C1 segment of cervical spinal cord (tissue), 14 donors: ENCODE measurements around the gene SNTB2.
"Not testable (repeated sequence)": the region's sequence is repeated elsewhere in the genome, so short reads cannot be mapped to it uniquely, and the experiment has no call there.

Experiments used
- DNase-seq, 14 donors: peaks; one replicate each; lab custom pipeline; 2025; lab: John Stamatoyannopoulos, UW

SNTB2 gene

DNA sequence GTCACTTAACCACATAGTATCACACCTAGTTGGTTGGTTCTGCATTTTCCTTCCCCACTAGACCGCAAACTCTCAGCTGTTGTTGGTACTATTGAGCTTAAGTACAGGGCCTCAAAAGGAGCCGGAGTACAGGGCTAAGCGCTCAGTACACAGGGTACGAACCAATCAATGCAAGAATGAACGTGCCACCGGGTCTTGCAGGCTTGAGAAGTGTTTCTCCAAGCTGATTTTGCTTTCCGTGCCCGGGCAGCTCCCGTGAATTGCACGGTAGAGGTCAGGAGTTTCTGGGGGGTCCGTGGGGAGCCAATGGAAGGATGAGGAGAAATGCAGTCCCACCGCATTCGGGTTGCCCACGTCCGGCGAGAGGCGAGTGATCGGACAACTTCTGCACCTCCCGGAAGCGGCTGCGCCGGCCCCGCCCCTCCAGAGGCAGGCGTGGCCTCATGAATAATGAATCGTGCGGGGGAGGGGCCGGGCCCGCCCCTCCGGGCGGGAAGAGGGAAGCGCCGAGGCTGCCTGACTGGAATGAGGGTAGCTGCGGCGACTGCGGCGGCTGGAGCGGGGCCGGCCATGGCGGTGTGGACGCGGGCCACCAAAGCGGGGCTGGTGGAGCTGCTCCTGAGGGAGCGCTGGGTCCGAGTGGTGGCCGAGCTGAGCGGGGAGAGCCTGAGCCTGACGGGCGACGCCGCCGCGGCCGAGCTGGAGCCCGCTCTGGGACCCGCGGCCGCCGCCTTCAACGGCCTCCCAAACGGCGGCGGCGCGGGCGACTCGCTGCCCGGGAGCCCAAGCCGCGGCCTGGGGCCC is at the start of gene SNTB2:
SNTB2 (plus strand) TSS at position 523 of the 804 bp plus-strand sequence; CDS start at position 526, 3 bp downstream.
- DNase-seq, result peak; percentile 15 to 89 (median 76)

DNA sequence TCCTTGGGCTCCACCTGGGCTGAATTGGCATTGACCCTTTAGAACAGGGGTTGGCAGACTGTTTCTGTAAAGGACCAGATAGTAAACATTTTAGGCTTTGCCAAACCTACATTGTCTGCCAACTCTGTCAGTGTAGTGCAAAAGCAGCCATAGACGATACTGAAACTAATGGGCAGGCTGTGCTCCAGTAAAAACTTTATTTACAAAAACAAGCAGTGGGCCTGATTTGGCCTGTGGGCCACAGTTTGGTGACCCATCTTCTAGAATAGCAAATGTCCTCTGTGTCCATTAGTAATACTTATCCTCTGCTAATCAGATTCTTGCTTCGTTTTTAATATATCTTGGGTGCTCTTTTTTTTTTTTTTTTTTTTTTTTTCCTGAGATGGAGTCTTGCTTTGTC is 48.4 kb upstream of the SNTB2 start:
- no peak for DNase-seq

DNA sequence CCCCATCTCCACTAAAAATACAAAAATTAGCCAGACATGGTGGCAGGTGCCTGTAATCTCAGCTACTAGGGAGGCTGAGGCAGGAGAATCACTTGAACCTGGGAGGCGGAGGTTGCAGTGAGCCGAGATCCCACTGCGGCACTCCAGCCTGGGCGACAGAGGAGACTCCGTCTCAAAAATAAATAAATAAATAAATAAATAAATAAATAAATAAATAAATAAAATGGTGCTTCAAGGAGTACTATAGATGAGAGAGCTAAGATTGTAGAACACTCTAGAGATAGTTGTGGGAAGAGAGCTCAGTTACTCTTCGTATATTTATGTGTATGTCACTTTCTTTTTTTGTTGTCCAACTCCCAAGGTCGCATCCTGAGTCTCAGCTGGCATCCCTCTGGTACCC is 47.5 kb upstream of the SNTB2 start:
- DNase-seq, result not testable (repeated sequence)

DNA sequence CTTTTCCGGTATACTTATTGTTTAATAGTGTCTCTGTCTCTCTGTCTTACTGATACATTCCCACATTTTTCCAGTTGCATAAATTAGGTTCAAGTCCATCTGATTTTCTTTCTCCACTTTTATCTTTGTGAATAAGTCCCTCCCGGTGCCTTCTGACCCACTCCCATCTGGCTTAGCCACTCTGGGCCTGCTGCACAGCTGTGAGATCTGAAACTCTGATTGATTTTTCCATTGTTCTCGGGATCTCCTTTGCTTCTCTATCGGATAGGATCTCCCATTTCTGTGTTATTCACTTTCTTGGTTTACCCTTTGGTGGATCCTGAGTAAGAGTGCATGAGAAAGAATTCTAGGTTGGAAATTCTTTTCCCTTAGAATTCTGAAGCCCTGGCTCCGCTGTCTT is 46.0 kb upstream of the SNTB2 start:
- DNase-seq, result no peak

DNA sequence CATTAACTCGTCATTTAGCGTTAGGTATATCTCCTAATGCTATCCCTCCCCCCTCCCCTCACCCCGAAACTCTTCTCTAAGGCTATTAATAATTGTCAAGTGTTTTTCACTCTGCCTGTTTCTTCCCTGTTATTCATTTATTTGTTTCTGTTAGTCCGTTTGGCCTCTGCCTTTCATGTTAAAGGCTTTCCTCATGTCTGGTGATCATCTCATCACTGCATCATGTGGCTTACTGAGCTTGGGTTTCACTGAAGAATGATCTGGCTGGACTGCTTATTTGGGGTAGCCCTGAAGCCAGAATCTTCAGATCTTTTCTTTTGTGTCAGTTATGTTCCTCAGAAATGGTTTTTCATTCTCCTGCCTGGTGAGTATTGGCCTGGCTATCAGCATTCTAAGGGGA is 45.0 kb upstream of the SNTB2 start:
- DNase-seq, result no peak

DNA sequence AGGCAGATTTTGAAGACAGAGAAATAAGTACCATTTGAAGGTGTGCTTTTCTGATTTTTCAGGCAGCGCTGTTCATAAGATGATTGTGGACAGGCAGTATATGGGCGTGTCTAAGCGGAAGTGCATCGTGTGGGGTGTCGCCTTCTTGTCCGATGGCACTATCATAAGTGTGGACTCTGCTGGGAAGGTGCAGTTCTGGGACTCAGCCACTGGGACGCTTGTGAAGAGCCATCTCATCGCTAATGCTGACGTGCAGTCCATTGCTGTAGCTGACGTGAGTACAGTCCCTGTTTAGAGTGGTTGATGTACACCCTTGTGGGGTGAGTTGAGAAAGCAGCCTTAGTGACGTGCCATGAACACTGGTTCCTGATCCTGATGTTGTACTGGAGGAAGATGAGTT is 43.8 kb upstream of the SNTB2 start:
- no peak for DNase-seq

DNA sequence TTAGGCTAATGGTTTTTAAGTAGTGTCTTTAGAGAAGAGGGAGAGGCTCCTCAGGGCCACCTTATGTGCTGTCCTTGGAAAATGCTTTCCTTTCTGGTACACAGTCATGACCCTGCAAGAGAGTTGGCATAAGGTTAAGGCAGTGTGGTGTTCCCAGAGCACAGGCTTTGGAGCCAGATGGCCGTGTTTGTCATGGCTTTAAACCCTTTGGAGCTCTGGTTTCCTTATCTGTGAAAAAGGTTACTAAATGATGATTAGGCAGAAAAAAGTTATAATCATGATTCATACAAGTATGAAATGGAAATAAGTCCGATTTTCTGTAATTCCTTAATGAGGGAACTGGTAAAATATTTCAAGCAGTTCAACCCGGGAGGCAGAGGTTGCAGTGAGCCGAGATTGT is 41.3 kb upstream of the SNTB2 start:
- DNase-seq, result no peak

DNA sequence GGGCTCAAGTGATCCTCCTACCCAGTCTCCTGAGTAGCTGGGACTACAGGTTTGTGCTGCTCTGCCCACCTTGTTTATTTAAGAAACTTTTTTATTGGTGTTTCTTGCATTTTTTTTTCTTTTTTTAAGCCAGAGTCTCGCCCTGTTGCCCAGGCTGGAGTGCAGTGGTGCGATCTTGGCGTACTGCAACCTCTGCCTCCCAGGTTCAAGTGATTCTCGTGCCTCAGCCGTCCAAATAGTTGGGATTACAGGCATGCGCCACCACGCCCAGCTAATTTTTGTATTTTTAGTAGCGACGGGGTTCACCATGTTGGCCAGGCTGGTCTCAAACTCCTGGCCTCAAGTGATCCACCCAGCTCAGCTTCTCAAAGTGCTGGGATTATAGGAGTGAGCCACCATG is 37.3 kb upstream of the SNTB2 start:
- DNase-seq, result not testable (repeated sequence)

DNA sequence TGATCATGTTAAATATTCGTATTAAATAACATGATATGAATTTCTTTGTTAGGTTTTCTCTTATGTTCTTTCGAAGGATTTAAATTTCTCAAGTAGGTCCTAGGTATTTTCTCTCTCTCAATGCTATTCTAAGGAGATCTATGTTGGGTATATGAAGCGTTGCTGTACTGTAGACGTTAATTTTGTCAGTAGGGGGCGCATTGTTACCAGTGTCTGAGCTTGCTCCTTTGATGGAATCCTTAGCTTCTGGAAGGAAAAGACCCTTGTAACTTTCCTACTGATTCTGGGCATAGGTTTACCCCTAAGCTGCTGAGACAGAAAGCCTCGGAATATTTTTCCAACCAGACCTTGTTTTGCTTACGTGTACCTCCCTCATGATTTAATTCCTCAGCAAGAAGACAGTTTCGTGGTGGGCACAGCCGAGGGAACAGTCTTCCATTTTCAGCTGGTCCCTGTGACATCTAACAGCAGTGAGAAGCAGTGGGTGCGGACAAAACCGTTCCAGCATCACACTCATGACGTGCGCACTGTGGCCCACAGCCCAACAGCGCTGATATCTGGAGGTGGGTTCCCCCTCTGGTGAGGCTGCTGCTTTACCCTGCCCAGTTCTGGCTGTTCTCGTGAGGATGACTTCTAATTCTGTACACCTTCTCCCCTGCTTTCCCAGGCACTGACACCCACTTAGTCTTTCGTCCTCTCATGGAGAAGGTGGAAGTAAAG is 36.7 kb upstream of the SNTB2 start:
- DNase-seq, result peak in 5 of 14 donors; percentile 1 to 8 (median 4)

DNA sequence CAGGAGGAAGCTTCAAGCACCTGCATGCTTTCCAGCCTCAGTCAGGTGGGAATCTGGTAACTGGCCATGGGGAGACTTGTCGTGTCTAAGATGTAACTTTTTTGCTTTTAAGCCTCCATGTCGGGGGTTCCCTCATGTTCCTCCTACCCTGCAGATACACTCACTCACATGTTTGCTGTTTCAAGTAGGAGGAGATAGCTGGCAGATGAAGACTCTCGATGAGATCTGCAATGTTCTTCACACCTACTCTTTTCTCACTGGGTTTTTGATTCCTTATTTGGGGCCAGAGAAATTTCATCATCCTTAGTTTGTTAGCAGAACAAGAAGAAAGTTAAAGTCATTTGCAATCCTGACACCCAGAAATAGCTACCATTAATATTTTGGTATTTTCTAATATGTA is 29.8 kb upstream of the SNTB2 start:
- no peak for DNase-seq

DNA sequence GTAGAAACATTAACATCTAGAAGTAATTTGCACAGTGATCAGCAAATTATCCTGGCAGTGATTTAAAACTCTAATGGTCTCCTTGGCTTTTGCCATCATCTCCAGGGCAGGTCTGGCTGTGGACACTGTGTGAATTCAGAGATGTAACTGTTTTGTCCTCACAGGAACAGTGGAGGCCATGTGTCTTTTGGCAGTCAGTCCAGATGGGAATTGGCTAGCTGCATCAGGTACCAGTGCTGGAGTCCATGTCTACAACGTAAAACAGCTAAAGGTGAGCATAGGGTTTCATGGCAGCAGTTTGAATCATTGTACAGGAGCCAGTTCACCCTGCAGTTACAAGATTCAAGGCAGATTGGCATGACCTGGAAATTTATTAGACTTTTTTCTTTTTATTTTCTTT is 26.8 kb upstream of the SNTB2 start:
- DNase-seq, result no peak

DNA sequence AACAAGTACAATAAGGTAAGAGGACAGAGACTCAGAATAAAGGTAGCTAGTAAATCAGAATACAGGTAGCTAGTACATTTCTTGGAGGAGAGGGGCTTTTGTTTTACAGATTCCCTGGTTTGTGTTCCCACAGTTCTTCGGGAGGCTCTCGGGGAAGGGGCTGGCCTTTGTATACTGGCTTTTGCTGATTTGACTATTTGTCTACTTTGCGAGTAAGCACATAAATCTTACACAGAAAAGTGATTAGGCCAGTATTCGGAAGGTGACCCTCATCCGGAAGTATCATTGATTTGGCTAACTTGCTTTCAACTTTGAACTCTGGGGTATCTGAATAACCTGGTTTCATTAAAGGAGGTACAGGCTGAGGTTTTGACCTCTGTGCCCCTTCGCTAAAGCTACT is 21.4 kb upstream of the SNTB2 start:
- DNase-seq, result no peak

DNA sequence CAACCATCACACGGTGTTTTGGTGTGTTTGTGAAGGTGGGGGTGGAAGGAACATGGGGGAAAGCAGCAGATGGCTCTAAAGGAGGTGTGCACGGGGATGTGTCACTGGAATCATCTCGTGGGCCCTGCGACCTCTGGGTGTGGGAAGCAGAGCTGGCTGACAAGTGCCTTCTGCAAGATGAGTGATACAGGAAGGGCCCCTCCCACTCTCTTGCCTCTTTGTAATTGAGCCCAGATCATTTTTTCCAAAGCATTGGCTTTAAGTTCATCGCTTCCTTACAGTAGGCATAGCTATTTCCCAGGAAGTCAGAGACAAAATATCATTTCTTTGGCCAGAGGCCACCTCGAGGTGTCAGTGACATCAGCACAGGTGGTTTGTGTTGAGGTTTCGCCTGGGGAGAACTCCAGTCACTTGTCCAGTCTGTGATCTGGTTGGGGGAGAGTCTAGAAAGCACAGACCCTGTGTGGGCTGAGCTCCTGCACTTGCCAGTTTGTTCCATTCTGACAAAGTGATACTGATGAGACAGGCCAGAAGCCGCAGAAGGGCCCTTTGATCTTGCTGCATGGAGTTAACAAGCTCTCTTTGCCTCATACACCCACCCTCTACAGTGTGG is 20.6 kb upstream of the SNTB2 start:
- no peak for DNase-seq

DNA sequence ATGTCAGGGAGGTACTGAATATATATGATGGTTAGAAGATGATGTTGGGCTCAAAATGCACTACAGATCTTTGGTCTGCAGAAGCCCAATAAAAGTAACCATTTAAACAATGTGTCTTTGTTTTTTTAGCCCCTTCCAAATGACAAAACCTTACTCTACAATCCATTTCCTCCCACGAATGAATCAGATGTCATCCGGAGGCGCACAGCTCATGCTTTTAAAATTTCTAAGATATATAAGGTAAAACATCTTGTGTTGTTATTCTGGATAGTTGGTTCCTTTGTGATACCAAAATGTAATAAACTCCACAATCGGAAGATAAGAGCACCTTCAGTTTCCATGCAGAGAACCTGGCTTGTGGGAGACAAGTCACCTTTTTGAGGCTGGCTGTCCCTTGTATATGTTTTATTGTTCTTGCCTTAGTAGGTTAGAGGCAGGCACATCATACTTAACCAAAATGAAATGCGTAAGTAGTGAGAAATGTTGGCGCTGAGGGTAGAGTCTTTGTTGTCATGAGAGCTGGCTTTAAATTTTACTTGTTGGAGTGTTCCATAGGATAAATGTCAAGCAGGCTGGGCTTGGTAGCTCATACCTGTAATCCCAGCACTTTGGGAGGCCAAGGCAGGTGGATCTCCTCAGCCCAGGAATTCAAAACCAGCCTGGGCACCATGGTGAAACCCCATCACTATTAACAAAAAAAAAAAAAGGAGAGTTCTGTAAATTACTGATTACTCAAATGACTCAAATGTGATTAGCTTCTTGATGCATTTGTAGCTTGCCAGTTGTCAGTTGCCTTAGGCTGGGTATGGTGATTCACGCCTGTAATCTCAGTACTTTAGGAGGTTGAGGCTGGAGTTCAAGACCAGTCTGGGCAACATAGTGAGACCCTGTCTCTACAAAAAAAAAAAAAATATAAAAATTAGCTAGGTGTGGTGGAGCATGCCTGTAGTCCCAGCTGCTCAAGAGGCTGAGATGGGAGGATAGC is 19.7 kb upstream of the SNTB2 start:
- no peak for DNase-seq

DNA sequence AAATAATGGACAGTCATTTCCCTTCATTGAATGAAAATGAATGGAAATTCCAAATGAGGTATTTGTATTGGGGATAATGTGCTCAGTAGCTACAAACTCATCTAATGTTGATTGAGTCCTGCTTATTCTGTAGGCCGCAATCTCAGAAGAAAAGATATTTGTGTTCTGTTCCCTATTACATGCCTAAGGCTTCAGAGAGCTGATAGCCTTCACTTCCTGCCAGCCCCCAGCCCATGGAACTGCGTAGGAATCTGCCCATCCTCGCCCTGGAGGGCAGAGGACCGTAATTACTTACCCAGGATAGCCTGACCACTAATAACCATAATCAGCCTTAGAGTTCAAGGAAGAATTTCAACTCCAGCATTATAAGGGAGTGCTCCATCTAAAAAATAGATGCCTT is 17.9 kb upstream of the SNTB2 start:
- no peak for DNase-seq

DNA sequence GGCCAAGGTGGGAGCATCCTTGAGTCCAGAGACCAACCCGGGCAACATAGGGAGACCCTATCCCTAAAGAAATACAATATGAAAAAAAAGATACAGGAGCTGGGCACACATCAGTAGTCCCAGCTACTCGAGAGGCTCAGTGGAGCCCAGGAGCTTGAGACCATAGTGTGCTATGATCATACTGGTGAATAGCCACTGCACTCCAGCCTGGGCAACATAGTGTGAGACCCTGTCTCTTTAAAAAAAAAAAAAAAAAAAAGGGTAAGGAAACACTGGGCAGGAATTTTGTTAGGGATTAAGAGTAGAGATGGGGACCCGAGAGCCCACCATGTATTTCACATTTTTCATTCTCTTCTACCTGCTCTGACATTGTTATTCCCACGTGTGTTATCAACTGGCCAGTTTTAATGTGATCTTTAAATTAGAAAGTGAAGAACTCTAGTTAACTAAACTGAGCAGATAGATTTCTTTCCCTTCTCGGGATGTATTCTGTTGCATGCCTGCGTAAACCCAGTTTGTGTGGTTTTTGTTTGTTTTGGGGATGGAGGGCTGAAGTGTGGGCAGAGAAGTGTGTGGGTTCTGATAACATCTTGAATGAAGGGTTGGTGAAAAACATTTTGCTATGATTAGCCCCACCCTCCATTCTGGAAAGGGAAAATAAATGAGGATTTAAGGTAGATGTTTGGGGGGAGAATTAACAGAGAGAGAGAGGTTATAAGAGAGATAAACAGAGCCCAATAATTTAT is 17.2 kb upstream of the SNTB2 start:
- no peak for DNase-seq

DNA sequence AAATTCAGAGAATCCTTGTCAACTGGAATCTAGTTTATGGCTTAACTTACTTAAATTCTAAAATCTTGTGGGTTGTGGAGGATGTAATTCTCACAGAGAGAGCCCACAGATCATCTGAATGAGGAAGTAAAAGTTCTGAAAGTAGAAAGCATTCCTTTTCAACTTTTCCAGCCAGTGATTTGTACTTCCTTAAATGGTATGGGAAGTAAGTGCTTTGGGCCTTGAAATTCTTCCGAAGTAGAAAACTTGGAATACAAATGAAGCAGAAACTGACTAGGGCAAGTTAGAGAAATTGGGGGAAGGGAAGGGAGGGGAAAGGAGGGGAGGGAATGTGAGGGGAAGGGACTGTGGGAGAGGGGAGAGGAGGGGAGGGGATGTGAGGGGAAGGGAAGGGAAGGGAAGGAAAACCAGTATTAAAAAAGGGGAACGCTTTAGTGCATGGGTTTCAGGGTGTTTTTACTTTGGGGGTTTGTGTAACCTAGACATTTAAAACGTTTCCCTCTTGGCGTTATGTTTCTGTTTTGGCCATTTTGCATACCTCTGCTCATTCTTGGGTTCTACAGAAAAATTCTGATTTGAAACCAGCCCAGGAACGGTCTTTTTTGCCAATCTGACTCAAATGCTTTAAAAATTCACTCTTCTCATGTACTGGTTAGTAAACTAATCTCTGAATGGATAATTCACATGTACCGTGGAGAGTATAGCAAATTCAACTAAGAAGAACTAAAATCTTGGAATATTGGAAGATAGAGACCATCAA is 15.5 kb upstream of the SNTB2 start:
- DNase-seq, result no peak

DNA sequence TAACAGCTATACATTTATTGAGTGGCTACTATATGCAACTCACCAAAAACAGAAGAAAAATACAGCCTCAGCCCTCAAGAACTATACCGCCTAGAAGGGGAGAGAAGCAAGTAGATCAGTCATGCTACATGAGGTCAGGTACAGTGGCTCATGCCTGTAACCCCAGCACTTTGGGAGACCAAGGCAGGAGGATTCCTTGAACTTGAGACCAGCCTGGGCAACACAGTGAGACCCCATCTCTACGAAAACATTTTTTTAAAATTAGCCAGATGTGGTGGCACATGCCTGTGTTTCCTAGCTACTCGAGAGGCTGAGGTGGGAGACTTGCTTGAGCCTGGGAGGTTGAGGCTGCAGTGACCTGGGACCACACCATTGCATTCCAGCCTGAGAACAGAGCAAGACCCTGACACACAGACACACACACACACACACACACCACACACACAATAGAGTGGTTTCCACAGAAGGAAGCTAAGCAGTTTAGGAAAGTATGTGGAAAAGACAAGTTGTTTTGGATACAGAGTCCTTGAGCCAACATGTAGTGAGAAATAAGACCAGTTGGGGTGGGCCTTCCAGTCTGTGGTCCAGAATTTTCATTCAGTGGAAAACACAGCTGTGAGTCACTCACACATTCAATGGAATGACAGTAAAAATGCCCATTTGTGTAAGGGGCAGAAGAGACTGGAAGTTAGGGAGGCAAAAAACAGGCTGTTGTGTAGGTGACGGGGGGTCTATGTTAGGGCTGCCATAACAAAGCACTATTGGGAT is 10.7 kb upstream of the SNTB2 start:
- peak in 1 of 14 donors; percentile 22 for DNase-seq

DNA sequence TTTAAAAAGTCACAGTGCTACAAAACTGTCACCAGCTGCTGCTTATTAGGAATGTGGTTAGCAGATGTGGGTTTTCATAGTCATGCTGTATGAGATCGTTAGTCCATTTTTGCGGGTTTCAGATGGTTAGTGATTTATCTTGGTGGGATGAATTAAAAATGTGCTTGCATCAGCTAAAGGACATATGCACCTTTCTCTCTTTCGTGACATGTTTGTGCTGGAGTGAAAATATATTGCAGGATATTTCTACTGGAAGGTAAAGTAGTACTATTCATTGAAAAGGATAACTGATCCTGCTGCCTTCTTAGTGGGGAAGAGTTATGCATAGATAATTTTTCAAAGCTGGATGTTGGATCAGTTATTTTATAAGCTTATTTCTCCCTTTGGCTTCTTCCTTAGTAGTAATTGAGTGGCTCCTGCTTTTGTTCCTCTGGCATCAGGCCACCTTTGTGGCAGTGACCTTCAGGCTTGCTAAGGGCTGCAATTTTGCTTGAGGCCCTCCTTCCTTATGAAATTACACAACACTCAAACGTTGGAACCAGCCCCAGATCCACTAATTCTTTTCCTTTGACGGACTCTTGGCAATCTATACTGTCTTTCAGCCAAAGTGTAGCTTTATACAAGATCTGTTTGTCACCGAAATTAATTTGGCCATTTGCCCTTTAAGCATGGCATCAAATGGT is 7.5 kb upstream of the SNTB2 start:
- peak in 3 of 14 donors; percentile 1 to 8 (median 4) for DNase-seq
